Brain microvascular endothelial cell (primary cell): ENCODE measurements around the gene RTBDN.
"Not testable (repeated sequence)": the region's sequence is repeated elsewhere in the genome, so short reads cannot be mapped to it uniquely, and the experiment has no call there.

Source experiments
- DNase-seq: peaks from one replicate; pipeline ENCODE4 v3.0.0-alpha.2; 2020
- H3K27ac ChIP-seq: fragments of 250-450 bp; sonication (Bioruptor Pico); 2 replicates; pipeline ENCODE4 v1.5.1; 2020; ENCODE audit warnings: mild to moderate bottlenecking, moderate library complexity
- H3K27me3 ChIP-seq: fragments of 250-450 bp; sonication (Bioruptor Pico); replicated peaks from 2 replicates; pipeline ENCODE4 v1.5.1; 2020; ENCODE audit warnings: mild to moderate bottlenecking
- H3K36me3 ChIP-seq: fragments of 250-450 bp; sonication (Bioruptor Pico); replicated peaks from 2 replicates; pipeline ENCODE4 v1.5.1; 2020; ENCODE audit warnings: mild to moderate bottlenecking
- H3K4me3 ChIP-seq: 2 replicates; pipeline ENCODE4 v1.5.1; 2011; ENCODE audit warnings: low read depth, mild to moderate bottlenecking, control low read depth, low read length, moderate library complexity
- in situ Hi-C: cut with HindIII; loops from 2 replicates; pipeline ENCODE4 v1.10.0; 2017; ENCODE audit warnings: low sequenced_read_pairs, low pct_ligation_motif_present
- TF ChIP-seq, protein P1 (sequence below): IDR thresholded peaks from 2 replicates; pipeline ENCODE4 v1.5.1; 2011; ENCODE audit warnings: low read depth, mild to moderate bottlenecking, moderate library complexity, low read length, control low read depth, inconsistent platforms; ENCODE audit errors: missing control alignments

Gene RTBDN

DNA sequence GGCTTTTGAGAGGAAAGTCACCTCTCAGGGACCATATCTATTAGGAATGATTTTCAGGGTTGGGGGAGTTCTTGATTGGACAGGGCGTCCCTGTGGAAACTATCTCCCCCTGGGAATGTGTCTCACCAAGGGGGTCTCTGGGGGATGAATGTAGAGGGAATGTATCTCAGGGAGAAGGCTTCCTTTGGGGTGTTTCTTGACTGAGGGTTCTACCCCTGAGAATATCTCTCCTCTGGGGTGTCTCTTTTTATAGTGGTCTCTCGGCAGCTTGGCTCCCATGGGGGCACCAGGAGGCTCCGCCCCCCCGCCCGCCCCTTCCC lies 1.0 kb downstream of the RTBDN start:
- H3K4me3 ChIP-seq = no peak overlapping the region
- in situ Hi-C loops = no loop called here
- H3K36me3 ChIP-seq = no peaks in the 10 kb centered on the region
- H3K27me3 ChIP-seq = peaks cover 41% of the 10 kb centered on the region
- H3K27ac ChIP-seq = no peak overlapping the region
- DNase-seq = no peak
- TF ChIP-seq, protein P1, sequence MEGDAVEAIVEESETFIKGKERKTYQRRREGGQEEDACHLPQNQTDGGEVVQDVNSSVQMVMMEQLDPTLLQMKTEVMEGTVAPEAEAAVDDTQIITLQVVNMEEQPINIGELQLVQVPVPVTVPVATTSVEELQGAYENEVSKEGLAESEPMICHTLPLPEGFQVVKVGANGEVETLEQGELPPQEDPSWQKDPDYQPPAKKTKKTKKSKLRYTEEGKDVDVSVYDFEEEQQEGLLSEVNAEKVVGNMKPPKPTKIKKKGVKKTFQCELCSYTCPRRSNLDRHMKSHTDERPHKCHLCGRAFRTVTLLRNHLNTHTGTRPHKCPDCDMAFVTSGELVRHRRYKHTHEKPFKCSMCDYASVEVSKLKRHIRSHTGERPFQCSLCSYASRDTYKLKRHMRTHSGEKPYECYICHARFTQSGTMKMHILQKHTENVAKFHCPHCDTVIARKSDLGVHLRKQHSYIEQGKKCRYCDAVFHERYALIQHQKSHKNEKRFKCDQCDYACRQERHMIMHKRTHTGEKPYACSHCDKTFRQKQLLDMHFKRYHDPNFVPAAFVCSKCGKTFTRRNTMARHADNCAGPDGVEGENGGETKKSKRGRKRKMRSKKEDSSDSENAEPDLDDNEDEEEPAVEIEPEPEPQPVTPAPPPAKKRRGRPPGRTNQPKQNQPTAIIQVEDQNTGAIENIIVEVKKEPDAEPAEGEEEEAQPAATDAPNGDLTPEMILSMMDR = no peak

DNA sequence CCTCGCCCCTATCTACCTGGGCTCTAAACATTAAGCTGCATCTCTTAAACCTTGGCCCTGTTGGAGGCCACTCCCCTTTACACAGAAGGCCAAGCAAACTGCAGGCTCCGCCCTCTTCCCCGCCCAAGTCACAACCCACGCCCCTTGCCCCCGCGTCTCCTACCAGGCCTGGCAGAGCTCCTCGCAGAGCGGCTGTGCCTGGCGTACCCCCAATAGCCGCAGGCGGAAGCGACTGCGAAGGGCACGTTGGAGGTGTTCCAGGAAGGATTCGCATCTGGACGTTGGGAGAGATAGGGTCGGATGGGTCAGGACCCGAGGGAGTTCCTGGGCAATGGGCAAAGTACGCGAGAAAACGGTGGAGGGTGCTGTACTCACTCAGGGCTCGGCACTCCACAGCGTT lies 5.9 kb downstream of the RTBDN start:
- no peak overlapping the region for H3K4me3 ChIP-seq
- in situ Hi-C loops = no loop called here
- H3K36me3 ChIP-seq = no peaks in the 10 kb centered on the region
- TF ChIP-seq, protein P1 = no peak
- DNase-seq = no peak
- no peak overlapping the region for H3K27ac ChIP-seq
- peaks cover 4% of the 10 kb centered on the region for H3K27me3 ChIP-seq

DNA sequence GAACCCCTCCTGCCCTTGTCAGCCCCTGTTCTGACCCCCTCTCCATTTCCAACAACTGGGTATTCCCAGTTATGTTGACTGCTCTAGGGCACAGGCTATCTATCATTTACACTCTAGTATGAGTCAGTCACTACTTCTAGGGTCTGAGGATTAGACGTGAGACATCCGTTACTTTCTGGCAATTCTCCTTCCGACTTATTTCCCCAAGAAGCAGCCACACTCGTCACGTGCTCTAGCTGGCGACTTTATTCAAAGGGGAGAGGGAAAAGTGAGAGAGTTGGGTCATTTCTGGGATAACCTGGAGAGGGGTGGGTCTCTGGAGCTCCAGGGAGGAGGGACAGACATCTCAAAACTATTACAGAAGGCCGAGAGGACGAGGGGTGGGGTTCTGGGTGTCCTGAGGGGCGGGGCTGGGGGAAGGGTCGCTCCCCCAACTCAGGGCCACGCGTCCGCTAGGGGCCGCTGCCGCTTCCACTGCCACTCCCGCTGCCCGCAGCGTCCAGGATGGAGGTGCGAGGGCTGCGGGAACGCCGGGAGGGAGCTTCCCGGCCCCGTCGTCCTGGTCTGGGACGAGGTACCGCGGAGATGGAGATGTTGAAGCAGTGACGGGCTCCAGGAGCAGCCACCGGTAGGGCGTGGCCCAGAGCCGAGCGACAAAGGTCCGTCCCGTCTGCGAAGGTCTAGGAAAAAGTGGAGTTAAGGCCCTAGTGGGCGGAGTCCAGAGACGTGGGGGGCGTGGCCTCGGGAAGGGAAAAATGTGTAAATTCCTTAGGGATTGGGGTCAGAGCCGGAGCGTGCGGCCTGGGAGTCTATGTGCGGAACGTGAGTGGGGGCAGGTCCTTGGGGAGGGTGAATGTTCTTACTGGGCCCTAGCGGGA lies 8.9 kb downstream of the RTBDN start:
- Histone ChIP-seq H3K36me3 (no peaks in the 10 kb centered on the region), H3K27ac (no peak overlapping the region), H3K4me3 (no peak overlapping the region), H3K27me3 (no peaks in the 10 kb centered on the region)
- in situ Hi-C loops = no loop called here
- TF ChIP-seq, protein P1 = peak; percentile 62
- DNase-seq = no peak

DNA sequence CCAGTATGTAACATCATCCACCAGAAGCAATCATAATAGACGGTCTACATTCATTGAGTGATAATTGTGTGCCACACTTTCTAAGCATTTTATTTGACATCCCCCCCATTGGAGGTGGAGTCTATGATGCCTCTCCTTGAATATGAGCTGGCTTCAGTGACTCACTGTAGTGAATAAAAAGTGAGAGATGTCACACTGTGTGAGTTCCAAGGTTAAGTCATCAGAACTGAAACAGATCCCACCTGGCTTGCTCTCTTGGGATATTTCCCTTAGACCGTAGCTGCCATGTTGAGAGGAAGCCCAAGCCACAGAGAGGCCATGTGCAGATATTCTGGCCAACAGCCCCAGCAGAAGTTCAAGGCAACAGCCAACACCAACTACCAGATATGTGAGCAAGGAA lies 12.6 kb downstream of the RTBDN start:
- TF ChIP-seq, protein P1 = no peak
- Histone ChIP-seq H3K27me3 (no peaks in the 10 kb centered on the region), H3K27ac (no peak overlapping the region), H3K4me3 (no peak overlapping the region), H3K36me3 (no peaks in the 10 kb centered on the region)
- no peak for DNase-seq
- in situ Hi-C loops = no loop called here

DNA sequence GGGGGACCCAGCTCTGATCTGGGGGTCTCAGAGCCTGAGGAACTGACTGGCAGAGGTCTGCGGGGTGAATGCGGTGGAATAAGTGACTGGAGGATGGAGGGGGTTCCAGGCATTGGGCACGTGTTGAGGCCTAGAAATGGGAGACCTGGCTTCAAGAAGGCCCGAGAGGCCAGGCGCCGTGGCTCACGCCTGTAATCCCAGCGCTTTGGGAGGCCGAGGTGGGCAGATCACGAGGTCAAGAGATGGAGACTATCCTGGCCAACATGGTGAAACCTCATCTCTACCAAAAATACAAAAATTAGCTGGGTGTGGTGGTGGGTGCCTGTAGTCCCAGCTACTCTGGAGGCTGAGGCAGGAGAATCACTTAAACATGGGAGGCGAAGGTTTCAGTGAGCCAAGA lies 16.6 kb downstream of the RTBDN start:
- H3K27me3 ChIP-seq, DNase-seq, H3K36me3 ChIP-seq, in situ Hi-C loops, H3K4me3 ChIP-seq, H3K27ac ChIP-seq: not testable (repeated sequence)

DNA sequence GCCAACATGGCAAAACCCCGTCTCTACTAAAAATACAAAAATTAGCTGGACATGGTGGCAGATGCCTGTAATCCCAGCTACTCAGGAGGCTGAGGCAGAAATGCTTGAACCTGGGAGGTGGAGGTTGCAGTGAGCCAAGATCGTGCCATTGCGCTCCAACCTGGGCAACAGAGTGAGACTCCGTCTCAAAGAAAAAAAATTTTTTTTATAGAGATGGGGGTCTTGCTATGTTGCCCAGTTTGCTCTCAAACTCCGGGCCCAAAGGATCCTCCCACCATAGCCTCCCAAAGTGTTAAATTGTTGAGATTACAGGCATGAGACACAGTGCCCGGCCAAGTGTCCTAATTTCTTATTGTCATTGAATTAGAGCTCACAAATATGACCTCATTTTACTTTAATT lies 17.2 kb downstream of the RTBDN start:
- H3K27me3 ChIP-seq, in situ Hi-C loops, DNase-seq, H3K4me3 ChIP-seq, H3K27ac ChIP-seq, H3K36me3 ChIP-seq: not testable (repeated sequence)

DNA sequence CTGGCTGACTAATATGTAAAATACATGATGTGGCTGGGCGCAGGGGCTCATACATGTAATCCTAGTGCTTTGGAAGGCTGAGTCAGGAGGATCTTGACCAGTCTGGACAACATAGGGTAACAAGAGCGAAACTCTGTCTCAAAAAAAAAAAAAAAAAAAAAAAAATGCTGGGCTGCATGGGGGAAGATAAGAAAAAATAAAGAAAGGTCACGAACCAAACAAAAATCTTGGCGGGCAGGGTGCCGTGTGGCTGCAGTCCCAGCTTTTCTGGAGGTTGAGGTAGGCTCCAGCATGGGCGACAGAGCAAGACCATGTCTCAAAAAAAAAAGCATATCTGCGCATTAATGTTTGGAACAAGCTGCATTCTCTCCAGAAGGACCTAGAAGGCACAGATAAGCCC lies 19.3 kb downstream of the RTBDN start:
- DNase-seq = no peak
- H3K27me3 ChIP-seq = no peaks in the 10 kb centered on the region
- TF ChIP-seq, protein P1 = no peak
- no peak overlapping the region for H3K27ac ChIP-seq
- no peak overlapping the region for H3K4me3 ChIP-seq
- in situ Hi-C loops = no loop called here
- H3K36me3 ChIP-seq = no peaks in the 10 kb centered on the region
